GM19397 (cell line): Measurements from ENCODE around the gene SF3B5.
A peak's percentile ranks its signal among the peaks of the same experiment; 100 is the strongest.
"Not testable (repeated sequence)": the region's sequence is repeated elsewhere in the genome, so short reads cannot be mapped to it uniquely, and the experiment has no call there.

Experiments
- ATAC-seq: cut with Tn5 transposase; IDR thresholded peaks from one replicate; pipeline ENCODE4 v1.9.1; 2021; ENCODE audit warnings: mild to moderate bottlenecking, moderate library complexity; ENCODE audit not compliant: unreplicated experiment

Gene SF3B5

DNA sequence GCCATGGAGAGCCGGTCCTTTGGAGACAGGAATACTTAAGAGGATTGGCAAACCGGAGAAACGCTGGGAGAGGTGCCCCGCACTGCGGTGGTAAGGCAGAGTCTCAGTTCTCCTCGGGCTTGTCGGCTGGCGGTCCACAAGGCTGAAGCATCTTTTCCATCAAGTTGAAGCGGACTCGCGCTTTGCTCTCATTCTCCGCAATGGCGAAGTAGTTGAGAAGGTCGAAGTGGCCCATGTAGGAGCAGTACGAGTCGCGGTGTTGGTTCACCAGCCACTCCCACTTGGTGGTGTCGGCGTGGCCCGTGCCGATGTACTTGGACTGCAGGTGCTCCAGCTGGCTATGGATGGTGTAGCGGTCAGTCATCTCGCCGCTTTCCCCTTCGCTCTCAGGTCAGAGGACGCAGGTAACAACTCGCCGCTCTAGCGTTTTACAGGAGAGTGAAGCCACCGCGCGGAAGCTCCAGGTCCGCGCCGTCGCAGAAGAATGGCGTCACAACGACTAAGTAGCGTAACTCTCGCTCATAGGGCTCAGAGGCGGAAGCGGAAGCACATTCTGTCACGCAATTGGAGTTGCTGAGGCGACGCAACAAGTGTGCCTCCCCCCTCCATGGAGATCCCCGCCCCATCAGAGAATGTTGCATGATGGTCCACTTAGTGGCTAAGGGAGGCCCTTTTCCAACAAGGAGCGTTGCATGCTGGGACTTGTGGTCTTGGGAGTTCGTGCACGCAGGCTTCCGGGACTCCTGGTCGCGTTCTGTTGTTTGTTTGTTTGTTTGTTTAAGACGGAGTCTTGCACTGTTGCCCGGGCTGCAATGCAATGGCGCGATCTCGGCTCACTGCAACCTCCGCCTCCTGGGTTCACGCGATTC is at the start of gene SF3B5:
TSS of gene SF3B5 (minus strand) at position 440 of the 869 bp plus-strand sequence. CDS start at position 364, 76 bp downstream.
- peak; percentile 92 for ATAC-seq

- no peak for ATAC-seq
These were observed 49.6 kb upstream of the SF3B5 start for GRCh38 chr6:144144996-144145395.

- ATAC-seq, result no peak
These were observed 48.5 kb upstream of the SF3B5 start for GRCh38 chr6:144143878-144144277.

DNA sequence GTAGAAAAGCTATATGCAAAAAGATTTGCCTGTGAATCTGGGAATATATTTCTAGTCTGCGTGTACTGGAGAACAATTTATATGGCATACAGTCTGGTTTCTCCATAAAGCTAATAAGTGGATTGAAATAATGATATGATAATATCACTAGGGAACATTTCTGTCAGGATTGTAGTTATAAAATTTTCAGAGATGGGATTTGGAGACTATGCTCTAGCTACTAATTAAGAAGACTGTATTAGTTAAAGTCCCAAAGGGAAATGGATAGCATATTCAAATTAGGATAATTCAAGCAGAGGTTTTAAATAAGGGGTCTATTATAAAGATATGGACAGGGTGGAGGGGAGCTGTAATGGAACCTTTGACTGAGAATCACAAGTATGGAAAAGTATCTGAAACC is 47.7 kb upstream of the SF3B5 start:
- ATAC-seq, result no peak

DNA sequence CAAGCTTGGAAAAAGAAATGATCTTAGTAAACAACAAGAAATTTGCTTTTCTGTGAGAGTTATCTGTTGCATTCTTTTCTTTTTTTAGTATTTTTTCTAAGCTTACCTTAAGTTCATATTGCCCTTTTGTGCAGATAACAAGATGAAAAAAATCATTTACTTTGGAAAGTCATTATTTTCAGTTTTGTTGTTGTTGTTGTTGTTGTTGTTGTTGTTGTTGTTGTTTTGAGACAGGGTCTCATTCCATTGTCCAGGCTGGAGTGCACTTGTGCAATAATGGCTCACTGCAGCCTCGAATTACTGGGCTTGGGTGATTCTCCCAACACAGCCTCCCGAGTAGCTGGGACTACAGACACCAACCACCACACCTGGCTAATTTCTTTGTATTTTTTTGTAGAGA is 46.1 kb upstream of the SF3B5 start:
- no peak for ATAC-seq

GRCh38 chr6:144140867-144141266 is 45.5 kb upstream of the SF3B5 start:
- ATAC-seq, result no peak

DNA sequence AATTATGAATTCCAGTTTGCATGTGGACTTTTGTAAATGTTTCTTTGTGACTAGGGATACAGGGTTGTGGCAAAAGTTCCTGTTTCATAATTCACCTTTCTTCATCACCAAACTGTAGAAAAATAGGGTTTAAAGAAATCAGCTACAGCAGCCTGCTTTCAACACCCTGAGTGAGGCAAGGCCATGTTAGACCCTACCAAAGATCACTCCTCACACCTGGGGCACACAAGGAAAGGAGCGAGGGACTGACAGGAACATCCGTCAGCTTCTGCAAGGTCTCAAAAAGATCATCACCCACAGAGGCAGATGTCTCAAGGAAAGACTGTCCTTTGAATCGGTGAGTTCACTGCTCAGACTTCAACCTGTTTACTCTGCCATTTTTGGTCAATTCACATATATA is 44.4 kb upstream of the SF3B5 start:
- ATAC-seq, result no peak

DNA sequence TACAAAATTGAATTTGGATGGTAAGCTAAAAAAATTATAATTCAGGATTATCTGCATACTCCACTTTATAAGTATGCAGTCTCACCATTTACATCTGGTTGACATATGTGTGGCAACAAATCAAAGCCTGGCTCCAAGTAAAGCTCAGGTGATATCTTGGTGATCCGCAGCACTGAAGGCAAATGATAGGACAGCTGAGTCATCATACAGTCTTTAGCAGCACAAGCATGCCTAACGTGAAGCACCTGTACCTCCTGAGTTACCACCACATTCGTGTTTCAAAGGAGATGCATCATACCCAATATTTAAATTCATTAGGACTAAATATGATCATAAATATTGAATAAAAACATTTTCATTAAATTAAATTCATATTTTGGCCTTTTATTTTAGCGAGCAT is 43.2 kb upstream of the SF3B5 start:
- ATAC-seq, result no peak

DNA sequence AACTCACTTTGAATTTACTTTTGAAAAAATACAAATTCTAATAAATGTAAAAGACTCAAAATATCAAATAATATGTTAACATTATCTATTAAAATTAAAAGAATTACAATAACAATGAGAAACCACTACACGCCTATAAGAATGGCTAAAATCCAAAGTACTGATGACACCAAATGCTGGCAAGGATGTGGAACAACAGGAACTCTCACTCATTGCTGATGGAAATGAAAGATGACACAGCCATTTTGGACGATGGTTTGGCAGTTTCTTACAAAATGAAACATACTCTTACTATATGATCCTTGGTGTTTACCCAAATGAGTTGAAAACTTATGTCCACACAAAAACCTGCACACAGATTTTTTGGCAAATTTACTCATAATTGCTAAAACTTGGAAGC is 39.4 kb upstream of the SF3B5 start:
- no peak for ATAC-seq

GRCh38 chr6:144134176-144134575 is 38.8 kb upstream of the SF3B5 start:
- ATAC-seq, result no peak

DNA sequence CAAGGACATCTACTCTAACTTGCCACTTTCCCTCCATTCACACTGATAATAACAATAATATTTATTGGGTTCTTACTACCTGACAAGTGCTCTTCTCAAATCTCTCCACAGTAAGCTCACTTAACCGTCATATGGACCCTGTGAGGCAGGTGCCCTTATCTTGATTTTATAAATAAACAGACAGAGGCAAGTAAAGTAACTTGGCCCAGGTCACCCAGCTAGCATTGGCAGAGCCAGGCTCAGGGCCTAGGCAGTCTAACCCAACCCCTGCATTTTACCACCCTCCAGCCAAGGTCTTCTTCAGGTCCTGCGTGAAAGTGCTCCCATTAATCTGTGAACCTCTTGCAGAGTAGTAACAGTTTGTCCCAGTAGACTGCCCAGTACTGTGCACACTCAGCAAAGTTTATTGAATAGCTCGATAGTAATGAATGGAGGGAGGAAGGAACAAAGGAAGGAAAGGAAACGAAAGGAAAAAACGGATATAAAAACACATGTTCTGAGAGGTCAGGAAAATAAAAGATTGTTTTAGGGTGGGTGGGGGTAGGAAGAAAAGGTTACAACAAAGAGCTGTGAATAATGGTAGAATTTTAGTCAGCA is 38.0 kb upstream of the SF3B5 start:
- ATAC-seq, result no peak

DNA sequence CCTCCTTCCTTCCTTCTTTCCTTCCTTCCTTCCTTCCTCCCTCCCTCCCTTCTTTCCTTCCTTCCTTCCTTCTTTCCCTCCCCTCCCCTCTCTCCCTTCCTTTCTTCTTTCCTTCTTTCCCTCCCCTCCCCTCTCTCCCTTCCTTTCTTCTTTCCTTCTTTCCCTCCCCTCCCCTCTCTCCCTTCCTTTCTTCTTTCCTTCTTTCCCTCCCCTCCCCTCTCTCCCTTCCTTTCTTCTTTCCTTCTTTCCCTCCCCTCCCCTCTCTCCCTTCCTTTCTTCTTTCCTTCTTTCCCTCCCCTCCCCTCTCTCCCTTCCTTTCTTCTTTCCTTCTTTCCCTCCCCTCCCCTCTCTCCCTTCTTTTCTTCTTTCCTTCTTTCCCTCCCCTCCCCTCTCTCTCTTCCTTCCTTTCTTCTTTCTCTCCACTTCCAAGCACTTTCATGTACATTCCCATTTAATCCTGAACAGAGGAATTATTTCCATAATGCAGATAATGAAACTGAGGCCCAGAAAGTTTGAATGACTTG is 36.9 kb upstream of the SF3B5 start:
- not testable (repeated sequence) for ATAC-seq

DNA sequence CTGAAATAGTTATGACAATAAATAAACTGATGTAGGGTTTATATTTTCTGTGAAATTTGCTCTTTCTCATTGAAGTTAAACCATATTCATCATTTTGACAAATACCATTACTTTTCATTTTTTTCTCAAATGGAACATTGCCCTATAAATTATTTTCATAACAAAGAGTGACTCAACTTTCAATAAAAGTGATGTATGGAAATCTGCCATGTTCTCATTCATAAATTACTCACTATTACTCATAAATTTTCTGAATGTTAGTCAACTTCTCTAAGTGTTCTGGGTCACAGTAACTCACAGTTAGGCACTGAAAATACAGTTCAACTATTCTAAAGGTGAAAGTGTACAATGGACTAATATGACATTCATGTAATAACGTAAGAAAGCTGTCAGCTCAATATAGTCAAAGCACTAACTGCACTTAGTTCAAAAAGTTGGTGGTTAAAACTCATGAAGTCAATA is 35.9 kb upstream of the SF3B5 start:
- ATAC-seq, result no peak

DNA sequence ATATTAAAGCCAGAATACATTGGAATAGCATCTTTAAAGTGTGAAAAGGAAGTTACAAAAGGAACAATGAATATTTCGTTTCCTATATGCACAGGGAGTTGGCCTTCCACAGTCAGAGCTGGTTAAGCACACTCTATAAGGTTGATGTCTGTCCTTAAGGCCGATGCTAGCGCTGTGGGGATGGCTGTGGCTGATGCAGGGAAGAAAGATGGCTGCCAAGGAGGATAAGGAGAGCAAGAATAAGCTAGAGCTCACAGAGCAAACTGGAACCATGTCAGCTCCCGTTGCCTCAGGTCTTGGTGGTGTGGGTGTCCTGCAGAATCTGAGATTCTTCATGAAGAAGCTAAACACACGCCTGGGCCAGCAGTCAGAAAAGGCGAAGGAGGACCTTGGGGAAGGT is 34.1 kb upstream of the SF3B5 start:
- ATAC-seq, result no peak

DNA sequence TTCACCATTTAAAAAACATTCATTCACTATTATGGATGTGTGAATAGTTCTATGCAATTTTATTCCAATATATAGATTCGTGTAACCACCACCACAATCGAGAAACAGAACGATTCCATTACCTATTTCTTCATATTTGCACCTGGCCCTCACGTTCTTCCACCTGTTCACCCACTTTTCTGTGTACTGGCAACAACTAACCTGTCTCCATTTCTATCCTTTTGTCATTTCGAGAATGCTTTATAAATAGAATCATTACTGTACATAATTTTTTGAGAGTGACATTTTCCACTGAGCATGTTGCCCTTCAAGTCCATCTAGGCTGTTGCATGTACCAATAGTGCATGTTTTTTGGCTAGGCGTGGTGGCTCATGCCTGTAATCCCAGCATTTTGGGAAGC is 31.7 kb upstream of the SF3B5 start:
- ATAC-seq, result no peak

DNA sequence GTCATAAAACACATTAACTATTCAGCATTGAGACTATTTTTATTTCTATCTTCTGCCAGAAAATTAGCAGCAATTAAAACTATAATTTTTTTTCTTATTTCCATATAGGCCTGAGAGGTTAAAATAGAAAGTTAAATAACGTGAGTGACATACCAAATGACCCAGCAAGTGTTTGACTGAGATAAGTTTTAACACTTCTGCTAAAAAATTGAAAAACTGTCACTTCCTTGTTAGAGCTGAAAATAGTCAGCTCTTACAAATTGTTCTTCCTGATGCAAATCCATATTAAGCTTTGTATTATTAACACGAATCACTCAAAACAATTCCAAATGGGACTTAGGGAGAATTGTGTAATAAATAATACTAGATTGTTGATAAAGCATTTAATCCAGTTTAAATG is 28.5 kb upstream of the SF3B5 start:
- no peak for ATAC-seq

DNA sequence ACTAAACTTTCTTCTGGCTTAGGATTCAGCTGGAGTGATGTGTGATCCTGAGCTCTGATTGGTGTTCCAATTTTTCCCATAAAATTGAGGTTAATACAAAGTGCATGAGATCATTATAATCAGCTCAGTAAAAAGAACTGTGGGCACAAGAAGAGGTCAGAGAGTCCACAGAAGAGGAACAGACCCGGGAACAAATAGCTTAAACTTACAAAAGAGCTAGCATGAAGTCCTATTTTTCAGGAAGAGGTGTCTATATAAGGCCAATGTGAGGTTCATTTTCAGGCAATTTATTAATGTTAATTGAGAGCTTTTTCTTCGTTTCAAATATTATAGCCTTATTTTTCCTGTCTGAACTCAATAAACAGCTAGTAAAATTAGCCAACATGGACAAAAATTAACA is 28.0 kb upstream of the SF3B5 start:
- no peak for ATAC-seq

- no peak for ATAC-seq
These were observed 27.5 kb upstream of the SF3B5 start for GRCh38 chr6:144122861-144123260.

- ATAC-seq, result no peak
These were observed 24.0 kb upstream of the SF3B5 start for GRCh38 chr6:144119376-144119775.

- no peak for ATAC-seq
These were observed 19.8 kb upstream of the SF3B5 start for GRCh38 chr6:144115219-144115618.

GRCh38 chr6:144113366-144113765 is 18.0 kb upstream of the SF3B5 start:
- ATAC-seq, result no peak

DNA sequence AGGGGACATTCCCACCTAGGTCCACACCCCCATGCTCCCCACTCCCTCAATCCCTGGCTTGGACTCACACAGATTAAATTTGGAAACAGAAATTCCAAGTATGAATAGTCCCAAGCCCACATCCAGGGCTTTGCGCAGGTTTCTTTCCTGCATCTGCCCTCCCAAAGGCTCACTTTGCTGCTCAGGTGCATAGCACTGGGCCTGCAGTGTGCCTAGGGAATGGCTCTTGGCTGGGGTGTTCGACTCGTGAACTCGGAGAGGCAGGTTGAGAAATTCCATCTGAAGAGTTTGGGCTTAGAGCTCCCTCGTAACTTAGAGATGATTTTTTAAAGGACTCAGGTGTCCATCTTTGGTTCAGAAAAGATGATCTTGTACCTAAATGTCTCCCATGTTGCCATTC is 14.8 kb upstream of the SF3B5 start:
- ATAC-seq, result no peak
